ENCODE data around the gene GTF2A2.

Gene GTF2A2

DNA sequence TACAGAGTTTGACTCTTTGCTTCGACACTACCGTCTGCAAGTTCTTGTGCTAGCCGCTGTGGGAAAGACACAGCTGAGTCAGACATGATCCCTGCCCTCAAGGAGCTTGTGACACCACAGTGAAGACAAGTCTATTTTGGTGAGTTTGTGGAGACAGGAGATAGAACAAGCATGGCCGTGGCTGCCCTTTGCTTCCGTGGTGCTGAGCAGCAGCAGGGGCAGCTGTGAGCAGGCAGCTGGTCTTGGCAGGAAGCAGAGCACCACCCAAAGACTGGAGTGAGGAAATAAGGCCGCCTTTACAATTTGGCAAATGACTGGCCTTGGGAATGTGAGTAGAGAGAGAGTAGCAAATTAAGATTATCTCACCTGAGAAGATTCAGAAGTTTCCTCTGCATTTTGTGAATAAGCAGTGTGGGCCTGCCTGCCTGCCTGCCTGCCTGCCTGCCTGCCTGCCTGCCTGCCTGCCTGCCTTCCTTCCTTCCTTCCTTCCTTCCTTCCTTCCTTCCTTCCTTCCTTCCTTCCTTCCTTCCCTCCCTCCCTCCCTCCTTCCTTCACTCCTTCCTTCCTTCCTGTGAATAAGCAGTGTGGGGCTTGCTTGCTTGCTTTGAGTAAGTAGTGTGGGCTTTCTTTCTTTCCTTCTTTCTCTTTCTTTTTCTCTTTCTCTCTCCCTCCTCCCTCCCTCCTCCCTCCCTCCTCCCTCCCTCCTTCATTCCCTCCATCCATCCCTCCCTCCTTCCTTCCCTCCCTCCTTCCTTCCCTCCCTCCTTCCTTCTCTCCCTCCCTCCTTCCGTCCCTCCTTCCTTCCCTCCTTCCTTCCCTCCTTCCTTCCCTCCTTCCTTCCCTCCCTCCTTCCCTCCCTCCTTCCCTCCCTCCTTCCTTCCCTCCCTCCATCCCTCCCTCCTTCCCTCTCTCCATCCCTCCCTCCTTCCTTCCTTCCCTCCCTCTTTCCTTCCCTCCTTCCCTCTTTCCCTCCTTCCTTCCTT, 47.3 kb downstream of the GTF2A2 start:
- H3K4me3 ChIP-seq (ENCODE audit: low read depth, low read length) = no peak overlapping the region

DNA sequence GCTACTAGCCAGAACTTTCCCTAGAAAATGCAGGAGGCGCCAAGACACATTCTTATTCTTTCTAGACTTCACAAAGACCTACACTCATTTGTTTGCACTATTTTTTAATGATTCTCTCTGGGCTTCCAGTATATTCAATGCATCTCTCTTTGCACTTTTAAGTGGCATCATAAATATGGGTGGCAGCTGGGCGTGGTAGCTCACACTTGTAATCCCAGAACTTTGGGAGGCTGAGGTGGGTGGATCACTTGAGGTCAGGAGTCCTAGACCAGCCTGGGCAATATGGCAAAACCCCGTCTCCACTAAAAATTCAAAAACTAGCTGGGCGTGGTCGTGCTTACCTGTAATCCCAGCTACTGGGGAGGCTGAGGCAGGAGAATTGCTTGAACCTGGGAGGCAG, 51.3 kb downstream of the GTF2A2 start:
- H3K4me3 ChIP-seq (ENCODE audit: low read depth, low read length) = no peak overlapping the region

DNA sequence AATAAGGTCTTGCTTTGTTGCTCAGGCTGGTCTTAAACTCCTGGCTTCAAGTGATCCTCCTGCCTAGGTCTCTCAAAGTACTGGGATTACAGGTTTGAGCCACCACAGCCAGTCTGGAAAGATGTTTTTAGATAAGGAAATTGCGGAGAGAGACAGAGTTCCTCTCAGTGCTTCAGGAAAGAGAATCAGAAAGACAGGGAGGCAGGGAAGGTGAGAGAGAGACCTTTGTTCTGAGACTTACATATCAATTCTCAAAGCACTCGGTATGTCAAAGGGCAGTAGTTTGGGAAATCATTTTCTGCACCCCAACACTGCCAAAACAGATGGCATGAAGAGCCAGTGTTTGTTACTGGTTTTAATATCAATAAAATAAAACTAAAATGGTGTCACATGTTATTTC, 58.9 kb downstream of the GTF2A2 start:
- no peak overlapping the region for H3K4me3 ChIP-seq (ENCODE audit: low read depth, low read length)

DNA sequence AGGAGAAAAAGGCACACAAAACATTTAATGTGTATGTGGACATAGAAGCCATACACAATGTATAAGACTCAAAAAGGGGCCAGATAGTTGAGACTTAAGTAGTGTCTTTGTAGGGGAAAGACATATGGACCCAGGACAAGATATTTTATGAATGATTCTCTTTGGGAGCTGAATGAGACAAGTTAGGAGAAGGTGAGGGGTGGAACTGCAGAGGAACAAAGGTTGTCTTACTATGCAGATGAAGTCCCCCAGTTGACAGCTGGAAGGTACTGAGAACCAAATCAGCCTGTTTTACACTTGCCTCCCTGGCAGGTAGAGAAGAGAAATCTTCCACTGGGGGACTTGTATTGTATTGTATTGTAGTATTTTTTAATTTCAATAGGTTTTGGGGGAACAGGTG, 60.7 kb downstream of the GTF2A2 start:
- no peak overlapping the region for H3K4me3 ChIP-seq (ENCODE audit: low read depth, low read length)

DNA sequence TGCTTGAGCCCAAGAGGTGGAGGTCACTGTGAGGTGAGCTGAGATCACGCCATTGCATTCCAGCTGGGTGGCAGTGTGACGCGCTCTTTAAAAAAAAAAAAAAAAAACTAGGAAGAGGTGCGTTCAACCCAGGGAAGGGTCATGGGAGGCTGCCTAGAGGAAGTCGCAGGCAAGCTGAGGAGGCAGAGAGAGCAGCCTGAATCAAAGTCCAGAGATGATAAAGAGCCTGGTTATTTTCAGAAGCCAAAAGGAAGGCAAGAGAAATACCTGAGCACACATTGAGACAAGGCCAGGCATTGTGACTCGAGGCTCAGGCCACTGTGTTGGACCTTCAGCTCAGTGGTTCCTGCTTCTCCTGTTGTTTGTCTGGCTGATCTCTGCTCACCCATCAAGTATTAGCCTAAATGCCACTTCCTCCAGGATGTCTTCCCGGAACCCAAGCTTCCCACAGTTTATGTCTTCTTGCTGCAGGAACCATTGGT, 61.8 kb downstream of the GTF2A2 start:
- no peak overlapping the region for H3K4me3 ChIP-seq (ENCODE audit: low read depth, low read length)

DNA sequence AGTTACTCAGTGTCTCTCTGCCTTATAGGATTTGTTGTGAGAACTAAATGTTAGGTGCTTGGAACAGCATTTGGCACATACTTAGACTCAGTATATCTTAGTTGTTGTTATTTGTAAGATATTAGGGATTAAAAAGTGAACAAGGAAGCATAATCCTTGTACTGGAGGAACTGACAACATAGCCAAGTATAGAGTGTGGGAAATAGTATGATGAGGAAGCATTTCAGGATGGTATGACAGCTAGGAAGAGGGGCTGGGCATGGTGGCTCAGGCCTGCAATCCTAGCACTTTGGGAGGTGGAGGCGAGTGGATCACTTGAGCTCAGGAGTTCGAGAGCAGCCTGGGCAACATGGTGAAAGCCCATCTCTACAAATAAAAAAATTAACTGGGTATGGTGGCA, 62.3 kb downstream of the GTF2A2 start:
- H3K4me3 ChIP-seq (ENCODE audit: low read depth, low read length) = no peak overlapping the region

GRCh38 chr15:59594493-59594942, 62.8 kb downstream of the GTF2A2 start:
- H3K4me3 ChIP-seq (ENCODE audit: low read depth, low read length) = no peak overlapping the region

- H3K4me3 ChIP-seq (ENCODE audit: low read depth, low read length) = no peak overlapping the region
Observed at GRCh38 chr15:59591356-59591755, 66.0 kb downstream of the GTF2A2 start.

GRCh38 chr15:59590027-59590426, 67.3 kb downstream of the GTF2A2 start:
- no peak overlapping the region for H3K4me3 ChIP-seq (ENCODE audit: low read depth, low read length)

Data from iPS-11a (cell line).